HEK293 (cell line): ENCODE results near the gene AFF1.

Experiments
- CTCF ChIA-PET: fragments of 350-600 bp; formaldehyde crosslinking; extraction: SDS; loops from one replicate; lab custom pipeline; 2021; ENCODE audit warnings: antibody characterized with exemption; lab: Yijun Ruan, JAX
- POLR2A ChIA-PET: fragments of 300-600 bp; formaldehyde crosslinking; extraction: SDS; loops from one replicate; lab custom pipeline; 2020; ENCODE audit warnings: antibody characterized with exemption, inconsistent platforms; lab: Yijun Ruan, JAX
- H3K27ac ChIP-seq: fragments of 200-500 bp; sonication (Bioruptor generic); 2 replicates; pipeline ENCODE4 v1.5.1; 2014; ENCODE audit warnings: low read depth, low read length, control low read depth, inconsistent platforms; ENCODE audit errors: extremely low read depth
- H3K36me3 ChIP-seq, 2 experiments: fragments of 200-500 bp in 1 of 2; sonication (Bioruptor generic) in 1 of 2; 1 replicate in 1 of 2; 2 replicates in 1 of 2; pipeline ENCODE4 v1.5.1; 2014 to 2017; ENCODE audit warnings: inconsistent platforms in 2 of 2, low read length in 2 of 2; ENCODE audit not compliant: control insufficient read depth in 2 of 2, insufficient read depth in 1 of 2
- H3K4me1 ChIP-seq: fragments of 200-500 bp; sonication (Bioruptor generic); 2 replicates; pipeline ENCODE4 v1.5.1; 2014; ENCODE audit warnings: mild to moderate bottlenecking, low read length, inconsistent platforms; ENCODE audit not compliant: control insufficient read depth, insufficient read depth
- H3K4me3 ChIP-seq: 2 replicates; pipeline ENCODE4 v1.5.1; 2011; ENCODE audit warnings: low read depth, mild to moderate bottlenecking, control low read depth, low read length, moderate library complexity
- H3K9me3 ChIP-seq: fragments of 200-500 bp; sonication (Bioruptor generic); 2 replicates; pipeline ENCODE4 v1.5.1; 2014; ENCODE audit warnings: low read depth, low read length, inconsistent platforms; ENCODE audit not compliant: control insufficient read depth, insufficient read depth
- AEBP2 ChIP-seq: fragments of 450-650 bp; formaldehyde crosslinking; IDR thresholded peaks from 2 replicates; pipeline ENCODE4 v1.5.1; 2016; ENCODE audit warnings: missing biosample characterization, missing genetic modification characterization, borderline replicate concordance
- BCL11A ChIP-seq: fragments of 450-650 bp; formaldehyde crosslinking; IDR thresholded peaks from 2 replicates; pipeline ENCODE4 v1.5.1; 2016; ENCODE audit warnings: low read depth, missing biosample characterization, missing genetic modification characterization
- BCL11B ChIP-seq: fragments of 450-650 bp; formaldehyde crosslinking; IDR thresholded peaks from 2 replicates; pipeline ENCODE4 v1.5.1; 2016; ENCODE audit warnings: low read depth, missing biosample characterization, missing genetic modification characterization
- CTCF ChIP-seq: fragments of 450-650 bp; formaldehyde crosslinking; IDR thresholded peaks from 2 replicates; pipeline ENCODE4 v1.5.1; 2016; ENCODE audit warnings: missing biosample characterization, missing genetic modification characterization
- EGR2 ChIP-seq: fragments of 450-650 bp; formaldehyde crosslinking; IDR thresholded peaks from 2 replicates; pipeline ENCODE4 v1.5.1; 2016; ENCODE audit warnings: low read depth, missing biosample characterization, missing genetic modification characterization
- KLF8 ChIP-seq: fragments of 450-650 bp; formaldehyde crosslinking; IDR thresholded peaks from 2 replicates; pipeline ENCODE4 v1.5.1; 2016; ENCODE audit warnings: missing biosample characterization, missing genetic modification characterization
- OSR2 ChIP-seq: fragments of 450-650 bp; formaldehyde crosslinking; IDR thresholded peaks from 2 replicates; pipeline ENCODE4 v1.5.1; 2016; ENCODE audit warnings: missing biosample characterization, missing genetic modification characterization
- PRDM10 ChIP-seq: fragments of 450-650 bp; formaldehyde crosslinking; IDR thresholded peaks from 2 replicates; pipeline ENCODE4 v1.5.1; 2016; ENCODE audit warnings: missing biosample characterization, missing genetic modification characterization
- ZFP3 ChIP-seq: fragments of 450-650 bp; formaldehyde crosslinking; IDR thresholded peaks from 2 replicates; pipeline ENCODE4 v1.5.1; 2016; ENCODE audit warnings: low read depth, missing biosample characterization, missing genetic modification characterization
- ZFP41 ChIP-seq: fragments of 450-650 bp; formaldehyde crosslinking; IDR thresholded peaks from 2 replicates; pipeline ENCODE4 v1.5.1; 2016; ENCODE audit warnings: missing biosample characterization, missing genetic modification characterization, borderline replicate concordance
- ZNF138 ChIP-seq: fragments of 450-650 bp; formaldehyde crosslinking; IDR thresholded peaks from 2 replicates; pipeline ENCODE4 v1.5.1; 2016; ENCODE audit warnings: missing biosample characterization, missing genetic modification characterization, borderline replicate concordance
- ZNF202 ChIP-seq: fragments of 450-650 bp; formaldehyde crosslinking; IDR thresholded peaks from 2 replicates; pipeline ENCODE4 v1.5.1; 2016; ENCODE audit warnings: missing biosample characterization, missing genetic modification characterization, borderline replicate concordance
- ZNF24 ChIP-seq: fragments of 450-650 bp; formaldehyde crosslinking; IDR thresholded peaks from 2 replicates; pipeline ENCODE4 v1.5.1; 2016; ENCODE audit warnings: missing biosample characterization, missing genetic modification characterization
- ZNF433 ChIP-seq: fragments of 450-650 bp; formaldehyde crosslinking; IDR thresholded peaks from 2 replicates; pipeline ENCODE4 v1.5.1; 2016; ENCODE audit warnings: missing biosample characterization, missing genetic modification characterization, low read depth
- ZNF48 ChIP-seq: fragments of 450-650 bp; formaldehyde crosslinking; IDR thresholded peaks from 2 replicates; pipeline ENCODE4 v1.5.1; 2016; ENCODE audit warnings: missing biosample characterization, missing genetic modification characterization
- ZNF488 ChIP-seq: fragments of 450-650 bp; formaldehyde crosslinking; IDR thresholded peaks from 2 replicates; pipeline ENCODE4 v1.5.1; 2016; ENCODE audit warnings: missing biosample characterization, missing genetic modification characterization
- ZNF513 ChIP-seq: fragments of 450-650 bp; IDR thresholded peaks from 2 replicates; pipeline ENCODE4 v1.5.1; 2018; ENCODE audit warnings: missing biosample characterization, missing genetic modification characterization
- ZNF561 ChIP-seq: fragments of 450-650 bp; IDR thresholded peaks from 2 replicates; pipeline ENCODE4 v1.5.1; 2018; ENCODE audit warnings: missing biosample characterization, missing genetic modification characterization, borderline replicate concordance
- ZNF596 ChIP-seq: fragments of 450-650 bp; IDR thresholded peaks from 2 replicates; pipeline ENCODE4 v1.5.0; 2018; ENCODE audit warnings: missing biosample characterization, mild to moderate bottlenecking, missing genetic modification characterization, moderate library complexity
- ZNF645 ChIP-seq: fragments of 450-650 bp; formaldehyde crosslinking; IDR thresholded peaks from 2 replicates; pipeline ENCODE4; 2016; ENCODE audit warnings: missing biosample characterization, missing genetic modification characterization
- ZNF658 ChIP-seq: fragments of 450-650 bp; formaldehyde crosslinking; IDR thresholded peaks from 2 replicates; pipeline ENCODE4; 2016; ENCODE audit warnings: missing biosample characterization, missing genetic modification characterization
- ZNF664 ChIP-seq: fragments of 450-650 bp; formaldehyde crosslinking; IDR thresholded peaks from 2 replicates; pipeline ENCODE4 v1.5.1; 2016; ENCODE audit warnings: missing biosample characterization, missing genetic modification characterization
- ZNF701 ChIP-seq: fragments of 450-650 bp; formaldehyde crosslinking; IDR thresholded peaks from 2 replicates; pipeline ENCODE4 v1.5.1; 2016; ENCODE audit warnings: missing biosample characterization, missing genetic modification characterization
- ZNF747 ChIP-seq: fragments of 450-650 bp; formaldehyde crosslinking; IDR thresholded peaks from 2 replicates; pipeline ENCODE4 v1.5.1; 2016; ENCODE audit warnings: missing biosample characterization, missing genetic modification characterization
- ZNF776 ChIP-seq: fragments of 450-650 bp; formaldehyde crosslinking; IDR thresholded peaks from 2 replicates; pipeline ENCODE4 v1.5.0; 2017; ENCODE audit warnings: missing biosample characterization, missing genetic modification characterization, borderline replicate concordance
- ZNF785 ChIP-seq: fragments of 450-650 bp; formaldehyde crosslinking; IDR thresholded peaks from 2 replicates; pipeline ENCODE4 v1.5.1; 2016; ENCODE audit warnings: missing biosample characterization, missing genetic modification characterization
- ZNF791 ChIP-seq: fragments of 450-650 bp; formaldehyde crosslinking; IDR thresholded peaks from 2 replicates; pipeline ENCODE4 v1.5.1; 2016; ENCODE audit warnings: missing biosample characterization, missing genetic modification characterization
- ZXDB ChIP-seq: fragments of 450-650 bp; formaldehyde crosslinking; IDR thresholded peaks from 2 replicates; pipeline ENCODE4 v1.5.1; 2016; ENCODE audit warnings: missing biosample characterization, missing genetic modification characterization

The AFF1 gene

GRCh38 chr4:87180767-87181166 is 246.0 kb downstream of the AFF1 start (continued):
- no peak for TF ChIP-seq AEBP2 (tag by site-specific recombination)
- TF ChIP-seq ZNF785 (tag by site-specific recombination): no peak
- no peak for TF ChIP-seq ZNF48 (tag by site-specific recombination)
- no peak for TF ChIP-seq EGR2
- no peak for TF ChIP-seq BCL11B (tag by site-specific recombination)
- no peak for TF ChIP-seq ZNF664
- TF ChIP-seq ZNF658: no peak
- TF ChIP-seq KLF8 (tag by site-specific recombination): no peak
- TF ChIP-seq ZFP41: no peak
- no peak for TF ChIP-seq CTCF (tag by site-specific recombination)
- no peak for TF ChIP-seq ZNF513 (tag by site-specific recombination)
- no peak for TF ChIP-seq ZNF433 (tag by site-specific recombination)
- TF ChIP-seq PRDM10 (tag by site-specific recombination): no peak
- no peak for TF ChIP-seq ZNF24 (tag by site-specific recombination)

- Histone ChIP-seq H3K9me3 (no peaks in the 10 kb centered on the region), H3K36me3 (no peaks in the 10 kb centered on the region), H3K27ac (no peak overlapping the region), H3K4me3 (no peak overlapping the region), H3K4me1 (no peaks in the 10 kb centered on the region)
- ChIA-PET POLR2A (no interaction called here), CTCF (interaction anchor here (0.6 kb wide), 2 partner anchors 828 to 1032 kb away, joined by 3 read pairs; no protein-coding TSS in a partner anchor)
- TF ChIP-seq ZNF488 (tag by site-specific recombination) (no peak), ZNF645 (tag by site-specific recombination) (no peak), ZNF202 (tag by site-specific recombination) (no peak), ZNF561 (tag by site-specific recombination) (no peak), OSR2 (tag by site-specific recombination) (no peak), ZNF776 (tag by site-specific recombination) (no peak), ZNF791 (tag by site-specific recombination) (no peak), ZNF747 (tag by site-specific recombination) (no peak), ZXDB (tag by site-specific recombination) (no peak), ZNF701 (tag by site-specific recombination) (no peak), ZFP3 (no peak), ZNF138 (tag by site-specific recombination) (no peak), BCL11A (tag by site-specific recombination) (no peak), ZNF596 (no peak)
Measured at GRCh38 chr4:87185146-87185870, 250.5 kb downstream of the AFF1 start.
